ENCODE results near the gene RYR2. TPM values are rescaled to one million over a fixed set of nuclear protein-coding genes. Genes with fewer than 3 reads are reported as not detected.

The RYR2 gene
- total and polyA plus RNA-seq, 2 of the 8 experiments (the other 6 are each of a cell fraction or from before 2014, with no cell fraction given) = 1.3 to 4.4 TPM

- H2BK5ac ChIP-seq (ENCODE audit: low read depth, low read length) = no peak overlapping the region
- H3K79me2 ChIP-seq (ENCODE audit: control insufficient read depth in 1 of 2, insufficient read depth in 2 of 2, low read length in 2 of 2) = no peaks in the 10 kb centered on the region
- H2AFZ ChIP-seq (ENCODE audit: low read length) = no peak overlapping the region
- no peak overlapping the region for H2BK20ac ChIP-seq (ENCODE audit: low read length)
- H3K27ac ChIP-seq (ENCODE audit: low read depth, low read length) = no peak overlapping the region
- ChIA-PET CTCF (ENCODE audit: partially characterized antibody) (interaction anchor here (0.7 to 2.6 kb wide), 6 partner anchors 8 to 231 kb away, joined by 3 to 17 read pairs (median 4); no protein-coding TSS in a partner anchor), POLR2A (ENCODE audit: partially characterized antibody) (no interaction called here)
- DNase-seq (ENCODE audit: low read depth in 1 of 2, low spot score in 2 of 2) = no peak
- H3K56ac ChIP-seq (replicated peaks; ENCODE audit: insufficient read length, low read depth, low read length) = no peak overlapping the region
- no peak overlapping the region for H2BK15ac ChIP-seq (ENCODE audit: low read length)
- H4K5ac ChIP-seq (ENCODE audit: insufficient read length, low read depth, low read length) = no peak overlapping the region
- H2AK5ac ChIP-seq (ENCODE audit: low read depth, low read length) = no peak overlapping the region
- H3K27me3 ChIP-seq (replicated peaks in 1 of 4; ENCODE audit: control insufficient read depth in 3 of 4, extremely low read depth in 1 of 4, insufficient read depth in 3 of 4, low read length in 3 of 4) = no peaks in the 10 kb centered on the region
- no peak for FAIRE-seq
- no peak overlapping the region; a peak in 1 of 7 replicates for H3K9ac ChIP-seq (replicated peaks in 1 of 4; ENCODE audit: extremely low read depth in 1 of 4, low read depth in 3 of 4, low read length in 3 of 4)
- H3K4me3 ChIP-seq (ENCODE audit: extremely low read depth in 1 of 4, insufficient read depth in 2 of 4, low read depth in 3 of 4, low read length in 4 of 4) = no peak overlapping the region
- H2BK120ac ChIP-seq (replicated peaks; ENCODE audit: low read depth, low read length) = no peak overlapping the region
- no peak overlapping the region for H3K23ac ChIP-seq (ENCODE audit: insufficient read length)
- H3K9me3 ChIP-seq (ENCODE audit: insufficient read depth in 2 of 2, low read depth in 1 of 2, low read length in 1 of 2) = no peaks in the 10 kb centered on the region
- H4K8ac ChIP-seq (ENCODE audit: extremely low read depth, insufficient read depth, low read length) = no peak overlapping the region
- no peak overlapping the region for H3K14ac ChIP-seq (ENCODE audit: insufficient read length)
- H3K18ac ChIP-seq (ENCODE audit: extremely low read depth, low read length) = no peak overlapping the region
- H3K79me1 ChIP-seq (ENCODE audit: low read depth, low read length) = no peaks in the 10 kb centered on the region
- no peak overlapping the region for H4K91ac ChIP-seq (replicated peaks; ENCODE audit: insufficient read length, low read length)
- H3K4me1 ChIP-seq (replicated peaks in 1 of 4; ENCODE audit: control insufficient read depth in 3 of 4, insufficient read depth in 4 of 4, low read length in 3 of 4) = no peaks in the 10 kb centered on the region
- H3K36me3 ChIP-seq (ENCODE audit: control insufficient read depth in 2 of 4, insufficient read depth in 4 of 4, low read length in 3 of 4) = no peaks in the 10 kb centered on the region
- no peaks in the 10 kb centered on the region for H3K23me2 ChIP-seq (ENCODE audit: low read depth, low read length)
- H3K4me2 ChIP-seq (ENCODE audit: insufficient read depth in 1 of 2, low read depth in 2 of 2, low read length in 2 of 2) = no peak overlapping the region
- 87% methylated on average over 9 of the region's 9 CpGs; no CpG with 5 or more reads in 1 of the 2 experiments for WGBS, 2 experiments (ENCODE audit: extremely low coverage in 1 of 2, insufficient coverage in 1 of 2, insufficient read length in 1 of 2, insufficient replicate concordance in 2 of 2, low coverage in 1 of 2, low lambda C conversion rate in 2 of 2, missing lambda C conversion rate in 1 of 2)
- H2BK12ac ChIP-seq (ENCODE audit: low read depth, low read length) = no peak overlapping the region
- H3K4ac ChIP-seq (replicated peaks; ENCODE audit: insufficient read length, low read depth, low read length) = no peak overlapping the region
- H4K20me1 ChIP-seq (replicated peaks in 1 of 2; ENCODE audit: control insufficient read depth in 1 of 2, insufficient read depth in 2 of 2, low read length in 2 of 2) = no peaks in the 10 kb centered on the region
- TF ChIP-seq SRF (IDR thresholded peaks at IDR 0.05; ENCODE audit: low read depth, low read length) (no peak), SAP30 (IDR thresholded peaks at IDR 0.05; ENCODE audit: insufficient read depth, insufficient replicate concordance, low read length) (no peak), TCF12 (IDR thresholded peaks at IDR 0.05; ENCODE audit: low read depth, low read length) (no peak), GTF2F1 (IDR thresholded peaks at IDR 0.05; ENCODE audit: borderline replicate concordance, low read depth, low read length) (no peak), YY1 (IDR thresholded peaks at IDR 0.05; ENCODE audit: low read depth, low read length) (no peak), ATF3 (IDR thresholded peaks at IDR 0.05; ENCODE audit: insufficient read depth, low read depth, low read length) (no peak), FOSL1 (IDR thresholded peaks at IDR 0.05; ENCODE audit: insufficient read depth, low read depth, low read length) (no peak), BRCA1 (IDR thresholded peaks at IDR 0.05; ENCODE audit: low read depth, low read length) (no peak), SIRT6 (IDR thresholded peaks at IDR 0.05; ENCODE audit: low read length) (no peak), CHD1 (IDR thresholded peaks at IDR 0.05; ENCODE audit: low read depth, low read length) (no peak), RBBP5 (IDR thresholded peaks at IDR 0.05; ENCODE audit: borderline replicate concordance, low read depth, low read length) (no peak), SP1 (IDR thresholded peaks at IDR 0.05; ENCODE audit: low read depth, low read length) (no peak)
- TF ChIP-seq, protein P1, sequence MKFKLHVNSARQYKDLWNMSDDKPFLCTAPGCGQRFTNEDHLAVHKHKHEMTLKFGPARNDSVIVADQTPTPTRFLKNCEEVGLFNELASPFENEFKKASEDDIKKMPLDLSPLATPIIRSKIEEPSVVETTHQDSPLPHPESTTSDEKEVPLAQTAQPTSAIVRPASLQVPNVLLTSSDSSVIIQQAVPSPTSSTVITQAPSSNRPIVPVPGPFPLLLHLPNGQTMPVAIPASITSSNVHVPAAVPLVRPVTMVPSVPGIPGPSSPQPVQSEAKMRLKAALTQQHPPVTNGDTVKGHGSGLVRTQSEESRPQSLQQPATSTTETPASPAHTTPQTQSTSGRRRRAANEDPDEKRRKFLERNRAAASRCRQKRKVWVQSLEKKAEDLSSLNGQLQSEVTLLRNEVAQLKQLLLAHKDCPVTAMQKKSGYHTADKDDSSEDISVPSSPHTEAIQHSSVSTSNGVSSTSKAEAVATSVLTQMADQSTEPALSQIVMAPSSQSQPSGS (IDR thresholded peaks at IDR 0.05; ENCODE audit: low read length) = no peak
Measured at GRCh38 chr1:237568955-237569354, 527.0 kb downstream of the RYR2 start.
